ENCODE measurements around the gene ARHGEF40.

GRCh38 chr14:21050597-21050996 lies 19.5 kb upstream of the ARHGEF40 start:
- TF ChIP-seq CTCF (conservative IDR thresholded peaks at IDR 0.05; ENCODE audit: low read length) (no peak), EZH2phosphoT487 (IDR thresholded peaks at IDR 0.05; ENCODE audit: borderline replicate concordance) (no peak)
